Measurements from ENCODE around the gene CRMP1. TPM values are rescaled to one million over a fixed set of nuclear protein-coding genes. Genes with fewer than 3 reads are reported as not detected.

The CRMP1 gene
- total RNA-seq, 4 donors from 2014 or later = 0.28 to 1.9 (median 0.44) TPM; not detected in 1

DNA sequence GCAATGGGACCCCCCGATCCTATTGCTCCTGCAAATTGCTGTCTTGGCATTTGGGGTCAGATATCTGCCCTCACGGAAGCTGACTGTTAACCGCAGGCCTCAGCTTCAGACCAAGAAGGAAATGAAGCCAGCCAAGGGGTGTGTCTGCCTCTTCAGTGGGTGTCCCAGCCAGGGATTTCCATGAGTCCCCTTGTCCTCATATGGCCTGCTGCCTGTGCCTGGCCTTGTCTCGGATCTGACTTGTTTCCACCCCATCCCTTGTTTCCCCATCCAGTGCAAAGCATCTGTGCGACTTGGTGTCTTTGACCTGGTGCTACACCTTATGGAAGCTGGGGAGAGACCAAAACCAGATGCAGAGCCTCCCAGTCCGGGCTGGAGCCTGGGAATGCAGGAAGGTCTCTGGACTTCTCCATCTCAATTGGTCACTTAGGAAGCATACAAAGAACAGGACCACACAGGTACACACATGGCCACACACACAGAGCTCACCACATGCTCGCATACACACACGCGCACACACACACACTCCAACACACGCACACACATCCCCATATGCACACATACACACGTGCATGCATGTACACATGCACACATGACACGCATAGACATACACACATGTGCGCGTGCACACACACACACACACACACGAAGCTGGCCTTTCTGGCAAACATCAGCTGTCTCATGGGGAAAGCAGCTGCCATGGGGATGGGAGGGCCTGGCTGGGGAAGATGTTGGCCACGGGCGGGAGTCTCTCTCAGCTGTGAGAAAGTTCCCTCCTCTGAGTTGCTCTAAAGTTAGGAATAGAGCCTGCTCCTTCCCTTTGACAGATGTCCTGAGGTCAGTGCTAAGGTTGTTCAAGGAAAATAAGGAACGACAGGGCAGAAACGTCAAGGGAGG lies 65.5 kb downstream of the CRMP1 start:
- DNase-seq (ENCODE audit: low spot score) (no peak), ATAC-seq (ENCODE audit: low FRiP score) (no peak)
- TF ChIP-seq, protein P1, sequence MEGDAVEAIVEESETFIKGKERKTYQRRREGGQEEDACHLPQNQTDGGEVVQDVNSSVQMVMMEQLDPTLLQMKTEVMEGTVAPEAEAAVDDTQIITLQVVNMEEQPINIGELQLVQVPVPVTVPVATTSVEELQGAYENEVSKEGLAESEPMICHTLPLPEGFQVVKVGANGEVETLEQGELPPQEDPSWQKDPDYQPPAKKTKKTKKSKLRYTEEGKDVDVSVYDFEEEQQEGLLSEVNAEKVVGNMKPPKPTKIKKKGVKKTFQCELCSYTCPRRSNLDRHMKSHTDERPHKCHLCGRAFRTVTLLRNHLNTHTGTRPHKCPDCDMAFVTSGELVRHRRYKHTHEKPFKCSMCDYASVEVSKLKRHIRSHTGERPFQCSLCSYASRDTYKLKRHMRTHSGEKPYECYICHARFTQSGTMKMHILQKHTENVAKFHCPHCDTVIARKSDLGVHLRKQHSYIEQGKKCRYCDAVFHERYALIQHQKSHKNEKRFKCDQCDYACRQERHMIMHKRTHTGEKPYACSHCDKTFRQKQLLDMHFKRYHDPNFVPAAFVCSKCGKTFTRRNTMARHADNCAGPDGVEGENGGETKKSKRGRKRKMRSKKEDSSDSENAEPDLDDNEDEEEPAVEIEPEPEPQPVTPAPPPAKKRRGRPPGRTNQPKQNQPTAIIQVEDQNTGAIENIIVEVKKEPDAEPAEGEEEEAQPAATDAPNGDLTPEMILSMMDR (IDR thresholded peaks at IDR 0.05) = no peak

- no peak for DNase-seq (ENCODE audit: low spot score)
- ATAC-seq (ENCODE audit: low FRiP score) = no peak
- TF ChIP-seq, protein P1 (IDR thresholded peaks at IDR 0.05) = no peak
These were observed 66.3 kb downstream of the CRMP1 start for GRCh38 chr4:5826437-5827107.

DNA sequence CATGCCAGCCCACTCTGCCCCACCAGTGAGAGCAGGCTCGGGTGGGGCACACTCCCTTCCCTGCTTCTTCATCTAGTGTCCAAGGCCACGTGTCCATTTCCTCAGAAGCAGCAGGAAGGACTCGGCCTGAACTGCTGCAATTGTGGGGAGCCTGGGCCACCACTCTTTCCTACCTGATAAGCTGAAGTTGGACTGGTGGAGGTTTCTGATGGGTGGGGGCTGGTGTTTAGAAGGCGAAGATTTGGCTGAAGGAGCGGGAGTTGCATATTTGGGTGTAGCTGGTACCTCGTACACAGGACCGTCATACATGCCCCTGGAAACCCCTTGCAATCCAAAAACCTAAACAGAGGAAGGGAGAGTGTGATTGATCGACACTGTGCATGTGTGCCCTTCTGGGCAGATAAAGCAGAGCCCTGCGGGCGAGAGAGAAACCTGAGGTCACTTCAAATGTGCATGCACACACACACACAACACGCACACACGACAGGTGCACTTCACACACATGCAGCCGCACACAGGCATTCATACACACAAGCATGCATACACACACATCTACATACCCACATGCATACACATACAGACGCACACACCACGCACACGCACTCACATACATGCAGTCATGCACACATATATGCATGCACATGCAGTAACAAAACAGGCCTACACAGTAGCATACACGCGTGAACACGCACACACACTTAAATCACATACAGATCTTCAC lies 67.4 kb downstream of the CRMP1 start:
- no peak for ATAC-seq (ENCODE audit: low FRiP score)
- TF ChIP-seq, protein P1 (IDR thresholded peaks at IDR 0.05) = no peak
- no peak for DNase-seq (ENCODE audit: low spot score)

DNA sequence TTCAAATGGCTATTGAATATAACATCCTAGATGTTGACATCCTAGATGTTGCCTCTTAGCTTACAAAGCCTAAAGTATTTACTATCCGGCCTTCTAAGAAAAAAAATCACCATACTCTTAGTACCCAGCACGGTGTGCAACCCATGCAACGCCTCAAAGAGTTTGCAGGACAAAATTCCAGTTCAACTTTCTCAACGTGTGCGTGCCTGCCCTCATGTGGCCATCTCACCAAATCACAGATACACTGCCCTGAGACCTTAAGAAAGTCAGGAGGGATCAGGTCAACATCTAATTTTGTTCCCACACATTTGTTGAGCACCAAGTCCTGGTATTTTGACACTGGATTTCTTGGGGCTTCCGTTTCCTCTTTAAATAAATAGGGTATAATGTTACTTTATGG lies 68.3 kb downstream of the CRMP1 start:
- ATAC-seq (ENCODE audit: low FRiP score) (no peak), DNase-seq (ENCODE audit: low spot score) (no peak)
- TF ChIP-seq, protein P1 (IDR thresholded peaks at IDR 0.05) = no peak

DNA sequence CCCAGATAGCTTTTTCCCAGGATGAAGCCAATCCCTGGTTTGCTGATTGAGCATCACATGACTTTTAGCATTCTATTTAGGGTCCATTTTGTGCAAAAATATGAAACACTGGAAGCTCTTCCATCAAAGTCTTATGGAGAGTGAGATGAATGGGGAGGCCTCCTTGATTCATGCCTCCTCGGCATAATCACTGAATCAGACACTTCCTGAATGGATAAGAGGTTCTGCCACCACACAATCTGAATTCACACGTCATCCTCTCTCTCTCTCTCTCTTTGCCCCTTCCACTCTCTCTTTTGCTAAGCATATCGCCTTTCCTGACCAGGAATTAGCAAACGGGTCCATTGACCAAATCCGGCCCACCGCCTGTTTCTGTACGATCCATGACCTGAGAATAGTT lies 68.7 kb downstream of the CRMP1 start:
- TF ChIP-seq, protein P1 (IDR thresholded peaks at IDR 0.05) = no peak
- ATAC-seq (ENCODE audit: low FRiP score) (no peak), DNase-seq (ENCODE audit: low spot score) (no peak)

- TF ChIP-seq, protein P1 (IDR thresholded peaks at IDR 0.05) = no peak
- ATAC-seq (ENCODE audit: low FRiP score) (no peak), DNase-seq (ENCODE audit: low spot score) (no peak)
These were observed 69.2 kb downstream of the CRMP1 start for GRCh38 chr4:5823542-5824211.

Measured in omental fat pad (tissue), 4 donors.